Motor neuron (in vitro differentiated cells): Measurements from ENCODE around the gene CYP4F22. TPM values are rescaled to one million over a fixed set of nuclear protein-coding genes. Genes with fewer than 3 reads are reported as not detected.
A peak's percentile ranks its signal among the peaks of the same experiment; 100 is the strongest.
"Not testable (repeated sequence)": the region's sequence is repeated elsewhere in the genome, so short reads cannot be mapped to it uniquely, and the experiment has no call there.

Experiments
- ATAC-seq, 8 experiments: fragments of 200-7000 bp; cut with Tn5 transposase; replicated peaks in 6 of 8; 2 replicates each; pipeline ENCODE4 v1.8.0; 2021; ENCODE audit warnings: mild to moderate bottlenecking in 8 of 8, moderate library complexity in 8 of 8
- H3K27ac ChIP-seq, 2 donors: fragments of 250-450 bp; sonication (Bioruptor Pico); 2 replicates each; pipeline ENCODE4 v1.9.0; 2021; ENCODE audit warnings: antibody characterized with exemption in 2 of 2, mild to moderate bottlenecking in 2 of 2, moderate library complexity in 1 of 2
- H3K4me1 ChIP-seq, 2 donors: fragments of 250-450 bp; sonication (Bioruptor Pico); replicated peaks in 1 of 2; 2 replicates each; pipeline ENCODE4 v1.6.1; 2021; ENCODE audit warnings: antibody characterized with exemption in 2 of 2, mild to moderate bottlenecking in 2 of 2, moderate library complexity in 1 of 2
- H3K4me3 ChIP-seq, 5 donors: fragments of 250-450 bp; sonication (Bioruptor Pico); 2 replicates each; pipeline ENCODE4 v1.9.0; 2021; ENCODE audit warnings: antibody characterized with exemption in 5 of 5, mild to moderate bottlenecking in 5 of 5, moderate library complexity in 4 of 5
- WGBS, 10 experiments: fragments of 450-650 bp; shearing (Covaris generic); methylation state at CpG; one replicate each; pipeline ENCODE4 v1.0.0; 2022; 5-methylcytosine and 5-hydroxymethylcytosine counted together
- in situ Hi-C, 9 experiments: fragments of 400-800 bp; cut with MboI; loops; one replicate each; pipeline ENCODE4 v1.15.0; 2021; ENCODE audit warnings: low sequenced_read_pairs in 9 of 9, low pct_unique_long_range_greater_than_20kb in 2 of 9; ENCODE audit not compliant: unreplicated experiment in 9 of 9
- total RNA-seq, 8 experiments: library from RNA; unstranded; fragments of 300-600 nt; gene quantifications; 2 replicates each; pipeline versions ENCODE4 v1.2.3 to v1.2.4, GENCODE V29; 2022

The CYP4F22 gene
- total RNA-seq, 8 experiments from 2014 or later, result 0.09 to 0.71 (median 0.11) TPM; not detected in 4

GRCh38 chr19:15575406-15575805 is 67.1 kb downstream of the CYP4F22 start:
- Histone ChIP-seq H3K4me1 (no peaks in the 10 kb centered on the region), H3K4me3 (no peak overlapping the region), H3K27ac (no peak overlapping the region)
- WGBS, 10 experiments, result 0 to 24% (median 0%) methylated on average over 2 to 6 of the region's 6 CpGs; no CpG with 5 or more reads in 5 of the 10 experiments
- in situ Hi-C loops, result no loop called here
- no peak for ATAC-seq

- ATAC-seq, result no peak
- H3K4me3 ChIP-seq, result no peak overlapping the region
- H3K4me1 ChIP-seq, result no peaks in the 10 kb centered on the region
- H3K27ac ChIP-seq, result no peak overlapping the region
- 6 to 46% (median 32%) methylated on average over 2 to 9 of the region's 12 CpGs; no CpG with 5 or more reads in 5 of the 10 experiments for WGBS, 10 experiments
- in situ Hi-C loops, result no loop called here
Measured at GRCh38 chr19:15576526-15577156, 68.3 kb downstream of the CYP4F22 start.

GRCh38 chr19:15577184-15577771 is 69.0 kb downstream of the CYP4F22 start:
- 20 to 100% (median 55%) methylated on average over 1 to 4 of the region's 6 CpGs; no CpG with 5 or more reads in 2 of the 10 experiments for WGBS, 10 experiments
- ATAC-seq, result no peak
- in situ Hi-C loops, result no loop called here

GRCh38 chr19:15583346-15583745 is 75.0 kb downstream of the CYP4F22 start:
- no peak for ATAC-seq
- H3K4me1 ChIP-seq, result no peaks in the 10 kb centered on the region
- no peak overlapping the region for H3K4me3 ChIP-seq
- in situ Hi-C loops, result no loop called here
- 10 to 100% (median 72%) methylated on average over 1 to 5 of the region's 12 CpGs; no CpG with 5 or more reads in 4 of the 10 experiments for WGBS, 10 experiments
- no peak overlapping the region for H3K27ac ChIP-seq

More at GRCh38 chr19:15577184-15577771, 69.0 kb downstream of the CYP4F22 start:
- no peak overlapping the region for H3K4me3 ChIP-seq
- no peak overlapping the region for H3K27ac ChIP-seq
- H3K4me1 ChIP-seq, result no peaks in the 10 kb centered on the region

GRCh38 chr19:15584095-15584494 is 75.8 kb downstream of the CYP4F22 start:
- Histone ChIP-seq H3K4me3 (no peak overlapping the region), H3K27ac (no peak overlapping the region), H3K4me1 (no peaks in the 10 kb centered on the region)
- in situ Hi-C loops, result no loop called here
- 0 to 33% methylated on average over 3 of the region's 10 CpGs; no CpG with 5 or more reads in 8 of the 10 experiments for WGBS, 10 experiments
- no peak for ATAC-seq

- no peaks in the 10 kb centered on the region for H3K4me1 ChIP-seq
- in situ Hi-C loops, result no loop called here
- peak in 3 of 8 experiments; percentile 96 to 99 (median 98) for ATAC-seq
- H3K4me3 ChIP-seq, result no peak overlapping the region
- no peak overlapping the region for H3K27ac ChIP-seq
- WGBS, 10 experiments, result 0 to 61% (median 20%) methylated on average over 1 to 29 of the region's 35 CpGs; no CpG with 5 or more reads in 3 of the 10 experiments
Measured at GRCh38 chr19:15584541-15585115, 76.3 kb downstream of the CYP4F22 start.

GRCh38 chr19:15587663-15588062 is 79.3 kb downstream of the CYP4F22 start:
- Histone ChIP-seq H3K4me3 (no peak overlapping the region), H3K27ac (no peak overlapping the region), H3K4me1 (no peaks in the 10 kb centered on the region)
- WGBS, 10 experiments, result 40 to 83% (median 66%) methylated on average over 1 to 9 of the region's 9 CpGs; no CpG with 5 or more reads in 2 of the 10 experiments
- in situ Hi-C loops, result no loop called here
- no peak for ATAC-seq

GRCh38 chr19:15588265-15588664 is 79.9 kb downstream of the CYP4F22 start:
- no peak for ATAC-seq
- no peaks in the 10 kb centered on the region for H3K4me1 ChIP-seq
- WGBS, 10 experiments, result 20 to 83% (median 80%) methylated on average over 1 of the region's 1 CpG; no CpG with 5 or more reads in 5 of the 10 experiments
- no peak overlapping the region for H3K4me3 ChIP-seq
- in situ Hi-C loops, result no loop called here
- H3K27ac ChIP-seq, result no peak overlapping the region

GRCh38 chr19:15589760-15590451 is 81.6 kb downstream of the CYP4F22 start:
- no peak for ATAC-seq
- Histone ChIP-seq H3K27ac (no peak overlapping the region), H3K4me1 (no peaks in the 10 kb centered on the region), H3K4me3 (no peak overlapping the region)
- WGBS, 10 experiments, result 17 to 70% (median 41%) methylated on average over 2 to 5 of the region's 5 CpGs; no CpG with 5 or more reads in 4 of the 10 experiments
- in situ Hi-C loops, result no loop called here

- in situ Hi-C loops, result no loop called here
- WGBS, 10 experiments, result 0 to 60% (median 20%) methylated on average over 1 to 4 of the region's 4 CpGs; no CpG with 5 or more reads in 5 of the 10 experiments
Measured at GRCh38 chr19:15591796-15592195, 83.5 kb downstream of the CYP4F22 start.

GRCh38 chr19:15592506-15592905 is 84.2 kb downstream of the CYP4F22 start:
- H3K27ac ChIP-seq, H3K4me1 ChIP-seq, H3K4me3 ChIP-seq, in situ Hi-C loops, ATAC-seq: not testable (repeated sequence)
- 0 to 21% (median 6%) methylated on average over 2 of the region's 5 CpGs; no CpG with 5 or more reads in 6 of the 10 experiments for WGBS, 10 experiments

More at GRCh38 chr19:15591796-15592195, 83.5 kb downstream of the CYP4F22 start:
- ATAC-seq, result no peak
- Histone ChIP-seq H3K4me3 (no peak overlapping the region), H3K27ac (no peak overlapping the region), H3K4me1 (no peaks in the 10 kb centered on the region)

- 8% methylated on average over 2 of the region's 4 CpGs; no CpG with 5 or more reads in 9 of the 10 experiments for WGBS, 10 experiments
- H3K27ac ChIP-seq, H3K4me3 ChIP-seq, ATAC-seq, H3K4me1 ChIP-seq, in situ Hi-C loops: not testable (repeated sequence)
Measured at GRCh38 chr19:15593766-15594165, 85.4 kb downstream of the CYP4F22 start.

- H3K27ac ChIP-seq, result no peak overlapping the region
- no peak overlapping the region for H3K4me3 ChIP-seq
- in situ Hi-C loops, result no loop called here
- no peaks in the 10 kb centered on the region for H3K4me1 ChIP-seq
- WGBS, 10 experiments, result 0 to 50% (median 17%) methylated on average over 1 to 6 of the region's 6 CpGs; no CpG with 5 or more reads in 2 of the 10 experiments
- ATAC-seq, result no peak
Measured at GRCh38 chr19:15595069-15595468, 86.7 kb downstream of the CYP4F22 start.
